Measurements from ENCODE around the gene CDC42BPB.
A peak's percentile ranks its signal among the peaks of the same experiment; 100 is the strongest.

Gene CDC42BPB

DNA sequence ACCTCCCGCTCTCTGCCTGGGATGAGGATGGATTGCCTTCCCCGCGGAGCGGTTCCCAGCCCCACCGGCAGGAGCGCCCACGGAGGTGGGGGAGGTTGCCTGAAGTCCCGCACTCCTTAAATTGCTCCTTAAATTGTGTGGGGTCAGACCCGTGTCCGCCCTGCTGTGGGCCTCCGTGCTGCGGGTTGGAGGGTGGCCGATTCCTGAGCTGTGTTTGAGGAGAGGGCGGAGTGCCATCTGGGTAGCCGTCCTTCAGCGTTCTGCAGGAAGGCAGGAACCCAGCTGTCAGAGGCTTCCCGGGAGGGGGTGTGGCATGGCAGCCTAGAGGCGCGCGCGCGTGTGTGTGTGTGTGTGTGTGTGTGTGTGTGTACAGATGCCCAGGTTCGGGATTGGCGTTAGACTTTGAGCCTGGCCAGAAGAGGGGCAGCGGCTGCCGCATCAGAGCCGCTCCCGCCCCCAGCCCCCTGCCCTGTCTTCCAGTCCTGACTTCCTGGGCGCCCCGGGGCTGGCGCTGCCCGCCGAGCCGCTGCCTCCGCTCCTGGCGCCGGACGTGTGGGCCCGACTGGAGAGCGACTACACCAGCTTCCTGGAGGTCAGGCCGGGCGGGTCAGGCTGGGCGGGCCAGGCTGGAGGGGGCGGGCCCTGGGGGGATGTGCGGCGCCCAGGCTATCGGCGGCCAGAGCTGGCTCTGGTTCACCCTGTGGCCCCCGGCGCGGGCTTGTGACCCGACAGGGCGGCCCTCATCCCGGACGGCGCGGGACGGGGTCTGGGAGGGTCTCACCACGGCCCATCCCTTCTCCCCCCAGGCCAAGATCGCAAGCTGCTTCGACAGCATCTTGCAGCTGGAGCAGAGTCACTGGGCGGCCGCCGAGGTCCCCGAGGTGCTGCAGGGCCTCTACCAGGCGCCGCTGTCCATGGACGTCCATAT lies 46.4 kb upstream of the CDC42BPB start:
- no peak overlapping the region for H3K4me3 ChIP-seq (ENCODE audit: low read depth, low read length)
- no peak for TF ChIP-seq POLR2A (IDR thresholded peaks at IDR 0.05; ENCODE audit: extremely low read depth, insufficient read length)
- TF ChIP-seq, protein P1, sequence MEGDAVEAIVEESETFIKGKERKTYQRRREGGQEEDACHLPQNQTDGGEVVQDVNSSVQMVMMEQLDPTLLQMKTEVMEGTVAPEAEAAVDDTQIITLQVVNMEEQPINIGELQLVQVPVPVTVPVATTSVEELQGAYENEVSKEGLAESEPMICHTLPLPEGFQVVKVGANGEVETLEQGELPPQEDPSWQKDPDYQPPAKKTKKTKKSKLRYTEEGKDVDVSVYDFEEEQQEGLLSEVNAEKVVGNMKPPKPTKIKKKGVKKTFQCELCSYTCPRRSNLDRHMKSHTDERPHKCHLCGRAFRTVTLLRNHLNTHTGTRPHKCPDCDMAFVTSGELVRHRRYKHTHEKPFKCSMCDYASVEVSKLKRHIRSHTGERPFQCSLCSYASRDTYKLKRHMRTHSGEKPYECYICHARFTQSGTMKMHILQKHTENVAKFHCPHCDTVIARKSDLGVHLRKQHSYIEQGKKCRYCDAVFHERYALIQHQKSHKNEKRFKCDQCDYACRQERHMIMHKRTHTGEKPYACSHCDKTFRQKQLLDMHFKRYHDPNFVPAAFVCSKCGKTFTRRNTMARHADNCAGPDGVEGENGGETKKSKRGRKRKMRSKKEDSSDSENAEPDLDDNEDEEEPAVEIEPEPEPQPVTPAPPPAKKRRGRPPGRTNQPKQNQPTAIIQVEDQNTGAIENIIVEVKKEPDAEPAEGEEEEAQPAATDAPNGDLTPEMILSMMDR (IDR thresholded peaks at IDR 0.05; ENCODE audit: low read depth, low read length) = no peak
- DNase-seq (ENCODE audit: low read depth) = peak; percentile 50

DNA sequence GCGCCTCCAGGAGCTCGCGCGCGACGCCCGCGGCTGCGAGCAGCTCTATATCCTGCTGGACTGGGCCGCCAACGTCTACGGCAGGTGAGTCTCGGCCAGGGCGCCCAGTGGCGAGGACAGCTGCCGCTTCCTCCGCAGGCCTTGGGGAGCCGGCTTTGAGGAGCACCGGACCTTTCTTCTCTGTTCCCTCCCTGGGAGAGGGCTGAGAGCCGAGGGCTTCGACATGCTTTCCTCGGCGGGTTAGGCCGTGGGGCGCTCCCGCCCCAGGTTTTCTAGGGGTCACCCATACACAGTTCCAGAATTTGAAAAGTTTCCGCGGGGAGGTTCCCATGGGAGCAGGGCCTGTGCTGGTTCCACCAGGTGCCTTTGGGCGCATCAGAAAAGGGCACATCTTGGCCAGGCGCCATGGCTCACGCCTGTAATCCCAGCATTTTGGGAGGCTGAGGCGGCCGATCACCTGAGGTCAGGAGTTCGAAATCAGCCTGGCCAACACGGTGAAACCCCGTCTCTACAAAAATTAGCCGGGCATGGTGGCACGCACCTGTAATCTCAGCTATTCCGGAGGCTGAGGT lies 45.4 kb upstream of the CDC42BPB start:
- no peak for DNase-seq (ENCODE audit: low read depth)

DNA sequence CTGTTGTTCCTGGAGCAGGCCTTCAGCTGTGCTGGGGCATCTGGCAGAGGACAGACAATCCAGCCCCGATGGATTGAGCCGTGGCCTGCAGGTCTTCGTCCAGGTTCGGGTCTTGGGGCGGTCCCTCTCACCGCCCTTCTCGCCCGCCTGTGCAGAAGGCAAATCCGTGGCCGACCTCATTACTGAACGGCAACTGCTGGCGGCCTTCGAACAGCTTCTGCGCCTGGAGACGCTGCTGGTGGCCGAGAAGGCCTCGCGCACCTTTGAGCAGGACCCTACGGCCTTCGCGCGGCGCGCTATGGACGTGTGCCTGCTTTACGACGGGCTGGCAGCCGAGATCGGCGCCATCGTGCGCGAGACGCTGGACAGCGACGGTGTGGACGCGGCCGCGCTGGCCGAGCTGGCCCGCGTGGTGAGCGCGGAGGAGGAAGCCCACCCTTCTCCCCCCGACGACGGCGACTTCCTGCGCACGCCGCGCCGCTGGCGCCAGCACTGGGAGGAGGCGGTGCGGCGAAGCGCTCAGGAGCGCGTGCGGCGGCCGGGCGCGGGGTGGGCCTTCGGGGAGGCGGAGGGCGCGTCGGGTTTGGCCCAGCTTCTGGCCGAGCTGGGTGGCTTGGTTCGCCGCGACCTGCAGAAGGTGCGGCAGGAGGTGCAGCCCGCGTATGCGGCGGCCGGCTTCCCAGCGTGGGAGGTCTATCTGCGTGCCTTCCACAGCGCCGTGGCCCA lies 44.8 kb upstream of the CDC42BPB start:
- no peak overlapping the region for H3K4me3 ChIP-seq (ENCODE audit: low read depth, low read length)
- DNase-seq (ENCODE audit: low read depth) = no peak
- TF ChIP-seq, protein P1 (IDR thresholded peaks at IDR 0.05; ENCODE audit: low read depth, low read length) = no peak
- TF ChIP-seq MYC (IDR thresholded peaks at IDR 0.05; ENCODE audit: low read depth, low read length) (no peak), POLR2A (IDR thresholded peaks at IDR 0.05; ENCODE audit: extremely low read depth, insufficient read length) (no peak), MAX (IDR thresholded peaks at IDR 0.05; ENCODE audit: low read depth, low read length) (no peak)

More for the DNA sequence above, 45.4 kb upstream of the CDC42BPB start:
- TF ChIP-seq MAX (IDR thresholded peaks at IDR 0.05; ENCODE audit: low read depth, low read length) = no peak
- TF ChIP-seq MYC (IDR thresholded peaks at IDR 0.05; ENCODE audit: low read depth, low read length) = no peak
- TF ChIP-seq POLR2A (IDR thresholded peaks at IDR 0.05; ENCODE audit: extremely low read depth, insufficient read length) = no peak
- TF ChIP-seq, protein P1 (IDR thresholded peaks at IDR 0.05; ENCODE audit: low read depth, low read length) = no peak
- H3K4me3 ChIP-seq (ENCODE audit: low read depth, low read length) = no peak overlapping the region

DNA sequence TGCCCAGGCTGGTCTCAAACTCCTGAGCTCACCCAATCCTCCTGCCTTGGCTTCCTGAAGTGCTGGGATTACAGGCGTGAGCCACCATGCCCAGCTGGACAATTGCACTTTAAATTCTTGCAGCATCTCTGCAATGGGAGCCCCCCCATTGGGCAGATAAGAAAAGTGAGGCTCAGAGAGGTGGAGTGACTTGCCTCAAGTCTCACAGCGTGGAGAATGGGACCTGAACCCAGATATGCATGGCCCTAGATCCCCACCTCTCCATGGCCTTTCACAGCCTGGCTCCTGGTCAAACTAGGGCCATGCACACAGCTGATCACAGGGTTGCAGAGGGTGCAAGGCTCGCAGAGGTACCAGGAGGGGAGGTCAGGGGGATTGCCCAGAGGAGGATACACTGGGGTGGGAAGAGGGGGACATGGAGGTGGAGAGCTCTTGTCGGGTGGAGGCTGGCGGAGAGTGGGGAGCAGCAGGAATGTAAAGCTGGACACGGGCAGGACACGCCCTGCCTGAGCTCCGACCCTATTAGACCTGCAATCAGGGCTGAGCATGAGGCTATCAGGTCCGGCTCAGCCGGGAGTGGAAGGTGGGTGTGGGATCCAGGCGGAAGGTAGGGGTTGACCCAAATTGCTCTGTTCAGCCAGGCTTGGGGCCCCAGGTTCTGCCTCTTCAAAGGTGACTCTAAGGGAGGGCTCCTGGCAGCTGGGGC lies 44.1 kb upstream of the CDC42BPB start:
- TF ChIP-seq MAX (IDR thresholded peaks at IDR 0.05; ENCODE audit: low read depth, low read length) (no peak), POLR2A (IDR thresholded peaks at IDR 0.05; ENCODE audit: extremely low read depth, insufficient read length) (no peak), MYC (IDR thresholded peaks at IDR 0.05; ENCODE audit: low read depth, low read length) (no peak)
- TF ChIP-seq, protein P1 (IDR thresholded peaks at IDR 0.05; ENCODE audit: low read depth, low read length) = no peak
- no peak overlapping the region for H3K4me3 ChIP-seq (ENCODE audit: low read depth, low read length)
- no peak for DNase-seq (ENCODE audit: low read depth)

DNA sequence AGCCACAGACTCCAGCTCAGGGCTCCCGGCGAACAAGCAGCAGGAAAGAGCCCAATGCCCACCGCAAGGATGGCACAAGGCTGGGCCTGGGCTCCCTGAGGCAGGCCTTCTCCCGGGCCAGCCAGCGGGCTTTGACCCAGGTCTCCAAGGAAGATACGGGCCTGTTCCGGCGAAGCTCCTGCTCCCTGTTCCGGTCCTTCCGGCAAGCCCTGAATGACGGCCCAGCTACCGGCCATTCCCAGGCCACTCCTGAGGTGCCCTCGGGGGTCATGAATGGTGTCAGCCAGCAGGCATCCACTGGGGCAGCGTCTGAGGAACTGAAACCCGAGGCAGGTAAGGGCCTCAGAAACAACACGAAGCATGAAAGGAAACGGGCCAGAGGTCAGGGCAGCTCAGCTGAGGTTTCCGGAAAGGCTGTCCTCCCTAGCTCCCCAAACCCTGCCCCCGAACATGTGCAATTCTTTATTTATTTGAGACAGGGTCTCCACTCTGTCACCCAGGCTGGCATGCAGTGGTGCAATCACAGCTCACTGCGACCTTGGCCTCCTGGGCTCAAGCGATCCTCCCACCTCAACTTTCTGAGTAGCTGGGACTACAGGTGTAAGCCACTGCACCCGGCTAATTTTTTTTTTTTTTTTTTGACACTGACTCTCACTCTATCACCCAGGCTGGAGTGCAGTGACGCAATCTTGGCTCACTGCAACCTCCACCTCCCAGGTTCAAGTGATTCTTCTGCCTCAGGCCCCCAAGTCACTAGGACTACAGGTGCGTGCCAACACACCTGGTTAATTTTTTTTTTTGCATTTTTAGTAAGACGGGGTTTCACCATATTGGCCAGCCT lies 43.2 kb upstream of the CDC42BPB start:
- no peak for DNase-seq (ENCODE audit: low read depth)
- TF ChIP-seq MYC (IDR thresholded peaks at IDR 0.05; ENCODE audit: low read depth, low read length) (no peak), POLR2A (IDR thresholded peaks at IDR 0.05; ENCODE audit: extremely low read depth, insufficient read length) (no peak), MAX (IDR thresholded peaks at IDR 0.05; ENCODE audit: low read depth, low read length) (no peak)
- TF ChIP-seq, protein P1 (IDR thresholded peaks at IDR 0.05; ENCODE audit: low read depth, low read length) = no peak
- no peak overlapping the region for H3K4me3 ChIP-seq (ENCODE audit: low read depth, low read length)
